Liver (tissue), 9 donors: ENCODE measurements around the gene ARHGDIB. TPM values are rescaled to one million over a fixed set of nuclear protein-coding genes. Genes with fewer than 3 reads are reported as not detected.

Experiments used
- DNase-seq: peaks from one replicate; pipeline ENCODE4 v3.0.0-alpha.2; 2017; ENCODE audit warnings: low spot score
- H3K27ac ChIP-seq, 2 donors: one replicate each; pipeline ENCODE4 v1.7.0; 2013; ENCODE audit warnings: inconsistent platforms in 2 of 2, low read length in 2 of 2, control low read depth in 1 of 2, low read depth in 1 of 2, mild to moderate bottlenecking in 1 of 2
- H3K27me3 ChIP-seq, 4 donors: one replicate each; pipeline versions ENCODE4 v1.6.1 to v1.7.0; 2013; ENCODE audit warnings: low read length in 3 of 4, inconsistent platforms in 1 of 4, mild to moderate bottlenecking in 1 of 4, moderate library complexity in 1 of 4; ENCODE audit not compliant: control insufficient read depth in 4 of 4, insufficient read depth in 4 of 4
- H3K36me3 ChIP-seq, 4 donors: one replicate each; pipeline versions ENCODE4 v1.6.1 to v1.7.0; 2013; ENCODE audit warnings: low read length in 3 of 4, mild to moderate bottlenecking in 3 of 4, low read depth in 1 of 4, moderate library complexity in 1 of 4; ENCODE audit not compliant: control insufficient read depth in 4 of 4, insufficient read depth in 3 of 4
- H3K4me1 ChIP-seq, 4 donors: one replicate each; pipeline versions ENCODE4 v1.6.1 to v1.7.0; 2013; ENCODE audit warnings: low read length in 3 of 4, mild to moderate bottlenecking in 3 of 4, moderate library complexity in 1 of 4; ENCODE audit not compliant: control insufficient read depth in 4 of 4, insufficient read depth in 4 of 4
- H3K4me3 ChIP-seq, 3 donors: one replicate each; pipeline versions ENCODE4 v1.6.1 to v1.7.0; 2013; ENCODE audit warnings: low read length in 3 of 3, control low read depth in 1 of 3, low read depth in 1 of 3, mild to moderate bottlenecking in 1 of 3
- H3K9ac ChIP-seq, 2 donors: one replicate each; pipeline ENCODE4 v1.7.0; 2013; ENCODE audit warnings: low read length in 2 of 2, mild to moderate bottlenecking in 2 of 2, moderate library complexity in 2 of 2, control low read depth in 1 of 2, low read depth in 1 of 2
- H3K9me3 ChIP-seq, 4 donors: one replicate each; pipeline versions ENCODE4 v1.6.1 to v1.7.0; 2013; ENCODE audit warnings: low read length in 3 of 4; ENCODE audit not compliant: control insufficient read depth in 4 of 4
- EGR1 ChIP-seq, 2 donors: IDR thresholded peaks; 2 replicates each; pipeline ENCODE4 v1.6.1; 2016 to 2018; ENCODE audit warnings: antibody characterized with exemption in 2 of 2, low read depth in 2 of 2
- FOXA2 ChIP-seq: IDR thresholded peaks from 2 replicates; pipeline ENCODE4 v1.6.1; 2016; ENCODE audit warnings: antibody characterized with exemption
- HNF4A ChIP-seq, 2 donors: conservative IDR thresholded peaks; 2 replicates each; pipeline ENCODE4 v1.6.1; 2016; ENCODE audit warnings: antibody characterized with exemption in 2 of 2, mild to moderate bottlenecking in 2 of 2
- HNF4G ChIP-seq: IDR thresholded peaks from 2 replicates; pipeline ENCODE4 v1.6.1; 2016; ENCODE audit warnings: antibody characterized with exemption
- NR2F2 ChIP-seq: IDR thresholded peaks from 2 replicates; pipeline ENCODE4 v1.6.1; 2016; ENCODE audit warnings: antibody characterized with exemption
- RXRA ChIP-seq, 2 donors: IDR thresholded peaks; 2 replicates each; pipeline ENCODE4 v1.6.1; 2017 to 2018; ENCODE audit warnings: antibody characterized with exemption in 2 of 2, mild to moderate bottlenecking in 1 of 2
- SP1 ChIP-seq: IDR thresholded peaks from 2 replicates; pipeline ENCODE4 v1.6.1; 2018; ENCODE audit warnings: antibody characterized with exemption, mild to moderate bottlenecking
- TAF1 ChIP-seq: conservative IDR thresholded peaks from 2 replicates; pipeline ENCODE4 v1.6.1; 2016; ENCODE audit warnings: antibody characterized with exemption, mild to moderate bottlenecking
- YY1 ChIP-seq: IDR thresholded peaks from 2 replicates; pipeline ENCODE4 v1.6.1; 2016; ENCODE audit warnings: antibody characterized with exemption, mild to moderate bottlenecking
- WGBS: extraction: QIAGEN DNeasy Blood & Tissue Kit; methylation state at CpG from one replicate; pipeline ENCODE4 v1.1.7; 2013; 5-methylcytosine and 5-hydroxymethylcytosine counted together
- polyA plus RNA-seq, 2 donors: library from polyadenylated mRNA; stranded (reverse) in 1 of 2; unstranded in 1 of 2; fragments of 200-250 nt in 1 of 2; fragments of >200 nt in 1 of 2; fragmentation: Nextera tagmentation in 1 of 2; extraction: Ambion mirVana in 1 of 2; gene quantifications; one replicate each; pipeline versions ENCODE4 v1.2.1 to v1.2.3, GENCODE V29; 2013 to 2015
- total RNA-seq, 2 donors: library from RNA; depleted of rRNA; stranded (reverse); fragments of >200 nt; gene quantifications; one replicate each; pipeline ENCODE4 v1.2.3, GENCODE V29; 2014
- TF ChIP-seq, protein P1 (sequence below): fragments of 150-350 bp; IDR thresholded peaks from 2 replicates; pipeline ENCODE4 v1.5.1; 2017; ENCODE audit warnings: improper control_type of control experiment, low read depth, low read length; ENCODE audit not compliant: missing input control
- TF ChIP-seq, protein P2 (sequence below): IDR thresholded peaks from 2 replicates; pipeline ENCODE4 v1.6.1; 2016; ENCODE audit warnings: antibody characterized with exemption
- TF ChIP-seq, protein P3 (sequence below): IDR thresholded peaks from 2 replicates; pipeline ENCODE4 v1.6.1; 2016; ENCODE audit warnings: antibody characterized with exemption, mild to moderate bottlenecking
- donor health status: healthy.
- donor health status: healthy.
- donor health status: healthy.
- donor health status: healthy.
- donor health status: healthy.

The ARHGDIB gene
- total and polyA plus RNA-seq, 4 donors, result 36.3 to 66.9 (median 47.5) TPM

DNA sequence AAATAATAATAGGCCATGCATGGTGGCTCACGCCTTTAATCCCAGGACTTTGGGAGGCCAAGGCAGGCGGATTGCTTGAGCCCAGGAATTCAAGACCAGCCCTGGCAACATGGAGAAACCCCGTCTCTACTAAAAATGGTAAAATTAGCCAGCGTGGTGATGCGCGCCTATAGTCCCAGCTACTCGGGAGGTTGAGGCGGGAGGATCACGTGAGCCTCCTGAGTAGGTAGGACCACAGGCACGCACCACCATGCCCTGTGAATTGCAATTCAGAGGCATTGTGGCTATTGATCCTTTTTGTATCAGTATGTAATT, 2.3 kb downstream of the ARHGDIB start:
- Histone ChIP-seq H3K27me3 (no peaks in the 10 kb centered on the region), H3K4me3 (peak overlapping the region in 1 of 3 donors; percentile 2), H3K27ac (peak overlapping the region; percentile 56 to 83), H3K9me3 (no peaks in the 10 kb centered on the region), H3K9ac (no peak overlapping the region), H3K36me3 (no peaks in the 10 kb centered on the region), H3K4me1 (peaks cover 0 to 6% (median 1%) of the 10 kb centered on the region in 4 donors)
- no peak for DNase-seq
- WGBS, result 80% methylated on average over 10 of the region's 10 CpGs
- TF ChIP-seq SP1, result no peak
- no peak for TF ChIP-seq EGR1 (IDR thresholded peaks at IDR 0.05; ENCODE audit: low read depth in 2 of 2)
- TF ChIP-seq, protein P1, sequence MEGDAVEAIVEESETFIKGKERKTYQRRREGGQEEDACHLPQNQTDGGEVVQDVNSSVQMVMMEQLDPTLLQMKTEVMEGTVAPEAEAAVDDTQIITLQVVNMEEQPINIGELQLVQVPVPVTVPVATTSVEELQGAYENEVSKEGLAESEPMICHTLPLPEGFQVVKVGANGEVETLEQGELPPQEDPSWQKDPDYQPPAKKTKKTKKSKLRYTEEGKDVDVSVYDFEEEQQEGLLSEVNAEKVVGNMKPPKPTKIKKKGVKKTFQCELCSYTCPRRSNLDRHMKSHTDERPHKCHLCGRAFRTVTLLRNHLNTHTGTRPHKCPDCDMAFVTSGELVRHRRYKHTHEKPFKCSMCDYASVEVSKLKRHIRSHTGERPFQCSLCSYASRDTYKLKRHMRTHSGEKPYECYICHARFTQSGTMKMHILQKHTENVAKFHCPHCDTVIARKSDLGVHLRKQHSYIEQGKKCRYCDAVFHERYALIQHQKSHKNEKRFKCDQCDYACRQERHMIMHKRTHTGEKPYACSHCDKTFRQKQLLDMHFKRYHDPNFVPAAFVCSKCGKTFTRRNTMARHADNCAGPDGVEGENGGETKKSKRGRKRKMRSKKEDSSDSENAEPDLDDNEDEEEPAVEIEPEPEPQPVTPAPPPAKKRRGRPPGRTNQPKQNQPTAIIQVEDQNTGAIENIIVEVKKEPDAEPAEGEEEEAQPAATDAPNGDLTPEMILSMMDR, result no peak
- no peak for TF ChIP-seq RXRA (IDR thresholded peaks at IDR 0.05)
- TF ChIP-seq, protein P2, sequence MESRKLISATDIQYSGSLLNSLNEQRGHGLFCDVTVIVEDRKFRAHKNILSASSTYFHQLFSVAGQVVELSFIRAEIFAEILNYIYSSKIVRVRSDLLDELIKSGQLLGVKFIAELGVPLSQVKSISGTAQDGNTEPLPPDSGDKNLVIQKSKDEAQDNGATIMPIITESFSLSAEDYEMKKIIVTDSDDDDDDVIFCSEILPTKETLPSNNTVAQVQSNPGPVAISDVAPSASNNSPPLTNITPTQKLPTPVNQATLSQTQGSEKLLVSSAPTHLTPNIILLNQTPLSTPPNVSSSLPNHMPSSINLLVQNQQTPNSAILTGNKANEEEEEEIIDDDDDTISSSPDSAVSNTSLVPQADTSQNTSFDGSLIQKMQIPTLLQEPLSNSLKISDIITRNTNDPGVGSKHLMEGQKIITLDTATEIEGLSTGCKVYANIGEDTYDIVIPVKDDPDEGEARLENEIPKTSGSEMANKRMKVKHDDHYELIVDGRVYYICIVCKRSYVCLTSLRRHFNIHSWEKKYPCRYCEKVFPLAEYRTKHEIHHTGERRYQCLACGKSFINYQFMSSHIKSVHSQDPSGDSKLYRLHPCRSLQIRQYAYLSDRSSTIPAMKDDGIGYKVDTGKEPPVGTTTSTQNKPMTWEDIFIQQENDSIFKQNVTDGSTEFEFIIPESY, result no peak
- TF ChIP-seq, protein P3, sequence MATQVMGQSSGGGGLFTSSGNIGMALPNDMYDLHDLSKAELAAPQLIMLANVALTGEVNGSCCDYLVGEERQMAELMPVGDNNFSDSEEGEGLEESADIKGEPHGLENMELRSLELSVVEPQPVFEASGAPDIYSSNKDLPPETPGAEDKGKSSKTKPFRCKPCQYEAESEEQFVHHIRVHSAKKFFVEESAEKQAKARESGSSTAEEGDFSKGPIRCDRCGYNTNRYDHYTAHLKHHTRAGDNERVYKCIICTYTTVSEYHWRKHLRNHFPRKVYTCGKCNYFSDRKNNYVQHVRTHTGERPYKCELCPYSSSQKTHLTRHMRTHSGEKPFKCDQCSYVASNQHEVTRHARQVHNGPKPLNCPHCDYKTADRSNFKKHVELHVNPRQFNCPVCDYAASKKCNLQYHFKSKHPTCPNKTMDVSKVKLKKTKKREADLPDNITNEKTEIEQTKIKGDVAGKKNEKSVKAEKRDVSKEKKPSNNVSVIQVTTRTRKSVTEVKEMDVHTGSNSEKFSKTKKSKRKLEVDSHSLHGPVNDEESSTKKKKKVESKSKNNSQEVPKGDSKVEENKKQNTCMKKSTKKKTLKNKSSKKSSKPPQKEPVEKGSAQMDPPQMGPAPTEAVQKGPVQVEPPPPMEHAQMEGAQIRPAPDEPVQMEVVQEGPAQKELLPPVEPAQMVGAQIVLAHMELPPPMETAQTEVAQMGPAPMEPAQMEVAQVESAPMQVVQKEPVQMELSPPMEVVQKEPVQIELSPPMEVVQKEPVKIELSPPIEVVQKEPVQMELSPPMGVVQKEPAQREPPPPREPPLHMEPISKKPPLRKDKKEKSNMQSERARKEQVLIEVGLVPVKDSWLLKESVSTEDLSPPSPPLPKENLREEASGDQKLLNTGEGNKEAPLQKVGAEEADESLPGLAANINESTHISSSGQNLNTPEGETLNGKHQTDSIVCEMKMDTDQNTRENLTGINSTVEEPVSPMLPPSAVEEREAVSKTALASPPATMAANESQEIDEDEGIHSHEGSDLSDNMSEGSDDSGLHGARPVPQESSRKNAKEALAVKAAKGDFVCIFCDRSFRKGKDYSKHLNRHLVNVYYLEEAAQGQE, result no peak
- no peak for TF ChIP-seq YY1
- no peak for TF ChIP-seq HNF4A (conservative IDR thresholded peaks at IDR 0.05)
- no peak for TF ChIP-seq FOXA2
- no peak for TF ChIP-seq NR2F2
- no peak for TF ChIP-seq HNF4G

DNA sequence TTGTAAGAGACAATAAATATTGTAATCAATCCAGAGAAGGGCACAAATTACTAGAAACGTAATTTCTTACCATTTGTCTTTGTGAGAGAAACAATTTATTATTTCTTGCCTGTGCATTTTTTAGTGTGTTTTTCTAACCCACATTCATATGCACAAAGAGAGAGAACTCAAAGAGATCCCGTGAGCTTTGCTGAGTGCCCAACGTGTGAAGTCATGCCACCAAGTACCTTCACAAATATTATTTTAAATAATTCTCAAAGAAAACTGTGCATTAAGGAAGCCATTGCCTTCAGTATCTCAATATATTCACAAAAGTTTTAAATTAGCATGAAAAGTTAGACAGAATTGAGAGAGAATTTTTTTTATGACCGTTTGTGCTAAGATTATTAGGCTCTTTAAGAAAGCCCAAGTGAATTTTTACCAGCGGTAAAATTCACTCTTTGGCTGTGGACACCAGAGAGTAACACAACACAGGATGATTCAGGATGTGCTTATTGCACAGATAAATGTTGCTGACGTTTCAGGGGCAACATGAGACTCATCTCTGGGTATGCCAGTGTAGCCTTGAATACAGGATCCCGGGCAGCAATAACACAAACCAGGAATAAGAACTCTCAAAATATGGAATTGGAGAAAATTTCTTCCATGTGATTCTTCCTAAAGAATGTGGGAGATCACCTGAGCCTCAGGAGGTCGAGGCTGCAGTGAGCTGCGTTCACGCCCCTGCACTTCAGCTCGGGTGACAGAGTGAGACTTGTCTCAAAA, 2.9 kb downstream of the ARHGDIB start:
- Histone ChIP-seq H3K27me3 (no peaks in the 10 kb centered on the region), H3K4me1 (peaks cover 0 to 6% (median 3%) of the 10 kb centered on the region in 4 donors), H3K27ac (peak overlapping the region; percentile 56 to 83), H3K9me3 (no peaks in the 10 kb centered on the region), H3K4me3 (no peak overlapping the region), H3K36me3 (no peaks in the 10 kb centered on the region), H3K9ac (peak overlapping the region in 1 of 2 donors; percentile 73)
- no peak for DNase-seq
- WGBS, result 66% methylated on average over 11 of the region's 11 CpGs
- TF ChIP-seq HNF4A (conservative IDR thresholded peaks at IDR 0.05) (no peak), FOXA2 (no peak), TAF1 (no peak), HNF4G (no peak), RXRA (IDR thresholded peaks at IDR 0.05) (no peak)
